Fibroblast of skin of scalp (primary cell): Measurements from ENCODE around the gene NAPG.
"Not testable (repeated sequence)": the region's sequence is repeated elsewhere in the genome, so short reads cannot be mapped to it uniquely, and the experiment has no call there.

ENCODE experiments used
- DNase-seq: peaks from one replicate; pipeline ENCODE4 v3.0.0-alpha.2; 2013

NAPG gene

DNA sequence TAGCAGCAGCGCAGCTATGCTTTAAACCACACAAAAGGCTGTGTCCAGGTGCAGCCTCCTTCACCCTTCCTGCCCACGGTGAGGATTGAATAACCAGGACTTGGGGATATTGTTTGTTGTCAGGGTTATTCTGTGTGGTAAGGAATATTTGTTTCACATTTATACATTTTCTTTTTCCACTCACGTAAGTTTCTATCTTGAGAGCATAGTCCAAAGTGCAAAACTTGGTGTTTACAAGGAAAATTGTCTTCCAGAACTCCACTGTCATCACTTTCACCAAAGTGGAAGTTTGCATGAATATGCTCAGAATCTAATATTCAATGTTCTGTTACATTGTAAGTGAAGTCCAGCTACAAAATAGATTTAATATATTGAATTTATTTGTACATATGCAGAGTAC lies 26.4 kb downstream of the NAPG start:
- DNase-seq, result no peak

DNA sequence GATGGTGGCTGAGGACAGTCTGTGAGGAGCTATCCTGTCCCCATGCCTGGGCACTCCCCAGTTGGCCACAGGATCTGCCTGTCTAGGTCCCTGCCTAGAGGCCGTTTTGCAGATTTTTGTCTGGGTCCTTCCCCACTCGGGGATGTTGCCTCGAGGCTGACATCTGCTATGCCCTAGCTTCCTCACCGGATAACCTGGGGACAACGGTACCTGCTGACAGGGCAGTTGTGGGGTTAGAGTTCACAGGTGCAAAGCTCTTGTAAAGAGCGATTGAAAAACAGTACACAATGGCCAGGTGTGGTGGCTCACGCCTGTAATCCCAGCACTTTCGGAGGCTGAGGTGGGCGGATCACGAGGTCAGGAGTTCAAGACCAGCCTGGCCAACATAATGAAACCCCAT lies 30.4 kb downstream of the NAPG start:
- DNase-seq, result not testable (repeated sequence)

DNA sequence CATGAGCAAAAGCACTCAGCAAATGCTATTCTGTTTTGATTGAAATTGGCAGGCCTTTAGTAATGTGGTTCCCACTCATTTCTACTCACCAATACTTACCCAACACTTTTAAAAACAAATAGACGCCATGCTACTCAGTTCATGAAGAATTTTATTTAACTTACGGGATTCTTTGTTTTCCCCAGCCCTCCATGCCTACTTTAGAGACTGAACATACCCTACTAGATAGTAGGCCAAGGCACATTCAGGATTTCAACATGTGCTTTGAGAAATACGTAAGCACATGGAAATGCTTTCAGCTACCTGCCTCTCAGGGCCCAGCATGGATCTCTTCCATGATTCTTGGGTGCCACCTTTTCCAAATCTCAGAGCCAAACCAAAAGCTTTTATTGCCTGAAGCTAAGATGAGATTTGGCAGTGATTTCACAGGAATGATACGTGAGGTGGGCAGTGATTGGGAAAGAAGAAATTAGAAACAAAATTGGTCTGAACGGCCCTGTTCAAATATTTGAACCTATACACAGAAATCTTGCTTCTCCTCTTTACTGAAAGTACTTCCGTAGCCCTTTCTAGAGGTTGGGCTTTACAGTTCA lies 31.4 kb downstream of the NAPG start:
- DNase-seq, result no peak

DNA sequence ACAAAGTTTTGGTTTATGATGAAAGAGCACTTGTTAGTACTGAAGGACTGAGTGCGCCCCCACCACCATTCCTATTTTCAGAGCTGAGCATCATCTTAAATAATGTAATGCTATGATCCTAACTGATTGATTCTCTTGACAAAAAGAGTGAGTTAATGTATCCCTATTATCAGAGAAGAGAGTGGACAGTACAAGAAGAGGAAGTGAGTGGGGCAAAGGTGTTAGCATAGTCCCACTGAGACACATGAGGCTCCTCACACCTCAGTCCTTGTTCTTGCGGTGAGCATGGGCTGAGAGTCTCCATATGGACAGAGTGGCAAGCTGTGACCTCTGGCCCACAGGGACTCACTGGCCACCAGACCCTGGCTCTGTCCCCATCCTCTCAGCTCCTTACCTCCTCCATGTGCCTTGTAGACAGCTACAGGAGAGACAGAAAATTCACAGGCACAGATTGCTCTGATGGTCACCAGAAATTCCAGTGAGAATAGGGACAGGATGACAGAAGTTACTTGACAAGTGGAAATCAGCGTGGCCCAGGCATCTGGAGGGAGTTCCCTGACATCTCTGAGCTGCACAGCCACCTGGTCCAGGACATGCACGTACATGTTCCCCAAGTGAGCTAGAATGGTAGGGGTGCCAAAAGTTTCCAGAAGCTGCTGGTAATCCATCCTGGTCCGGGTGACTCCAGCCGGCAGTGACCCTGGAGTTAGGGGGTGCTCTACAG lies 32.6 kb downstream of the NAPG start:
- no peak for DNase-seq

DNA sequence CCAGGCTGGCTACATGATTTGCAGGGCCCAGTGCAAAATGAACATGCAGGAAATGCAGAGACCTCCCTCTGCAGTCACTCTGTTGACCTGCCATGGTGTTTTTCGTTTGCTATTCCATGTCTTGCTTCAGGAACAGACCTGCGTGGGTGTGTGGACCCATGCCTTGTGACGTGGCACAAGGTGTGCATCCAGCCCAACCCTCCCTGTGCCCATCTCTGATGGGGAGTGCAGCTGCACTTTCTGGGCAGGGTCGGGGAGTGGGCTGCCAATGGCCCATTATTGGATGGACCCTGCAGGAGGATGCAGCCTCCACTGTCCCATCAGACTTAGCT lies 33.1 kb downstream of the NAPG start:
- DNase-seq, result no peak

DNA sequence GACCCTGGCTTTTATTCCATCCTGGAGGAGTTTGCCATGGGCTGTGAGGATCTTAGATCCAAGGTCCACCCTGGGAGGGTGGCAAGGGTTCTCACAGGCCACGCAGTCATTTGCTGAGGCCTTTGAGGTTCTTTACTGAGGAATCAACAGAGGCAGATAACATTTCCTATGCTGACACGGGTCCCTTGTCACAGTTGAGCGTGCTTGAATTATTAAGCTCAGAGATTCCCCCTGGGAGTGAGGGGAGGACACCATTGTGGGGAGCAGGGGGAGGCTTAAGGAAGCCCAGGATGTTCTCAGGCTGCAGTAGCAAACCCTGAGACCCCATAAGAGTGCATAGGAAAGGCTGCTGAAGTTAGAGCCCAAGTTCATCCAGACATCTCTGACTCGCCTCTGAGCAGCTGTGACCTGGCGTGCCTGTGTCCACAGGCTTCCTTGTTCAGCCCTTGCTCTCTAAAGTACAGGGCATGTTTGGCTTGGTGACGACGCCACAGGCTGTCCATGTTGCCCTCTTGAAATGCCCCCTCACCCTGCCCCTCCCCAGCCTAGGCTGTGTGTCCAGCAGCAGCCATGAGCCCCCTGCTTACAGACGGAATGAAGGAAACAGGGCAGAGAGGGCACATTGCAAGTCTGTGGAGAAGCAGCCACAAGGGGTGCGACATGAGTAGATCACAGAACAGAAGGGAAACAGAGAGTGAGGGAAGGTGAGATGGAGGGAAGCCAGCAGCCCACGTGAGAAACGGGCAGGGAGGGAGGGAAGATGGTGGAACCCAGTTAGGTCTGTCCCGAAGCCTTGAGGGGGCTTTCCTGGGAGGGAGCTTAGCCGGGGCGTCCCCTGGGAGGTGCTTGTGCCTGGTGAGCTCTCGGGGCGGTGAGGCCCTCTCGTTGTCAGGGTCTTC lies 34.0 kb downstream of the NAPG start:
- no peak for DNase-seq

DNA sequence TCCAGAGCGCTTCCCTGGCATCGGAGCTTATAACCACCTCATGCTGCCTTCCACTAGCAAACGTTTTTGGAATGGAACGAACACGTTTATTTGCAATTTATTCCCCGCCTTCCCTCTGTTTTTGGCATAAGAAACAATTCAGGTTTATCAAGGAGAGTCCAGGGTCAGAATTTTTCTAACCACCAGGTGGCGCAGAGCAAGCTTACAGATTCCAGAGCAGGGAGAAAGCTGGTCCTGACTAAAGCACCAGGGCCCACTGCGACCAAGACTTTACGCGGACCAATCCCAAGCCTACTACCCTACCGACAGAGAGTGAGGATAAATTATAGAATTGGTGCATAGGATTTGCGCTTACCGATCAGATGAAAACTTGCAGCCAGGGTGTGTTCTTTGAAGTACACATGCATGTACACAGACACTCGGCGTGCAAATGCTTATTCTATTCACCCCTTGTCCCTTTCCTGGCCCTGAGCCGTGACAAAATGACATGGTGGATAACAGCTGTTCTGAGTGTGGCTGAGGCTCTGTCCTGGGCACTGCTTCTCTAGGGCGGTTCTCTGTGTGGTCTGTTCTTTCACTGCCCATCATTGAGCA lies 34.7 kb downstream of the NAPG start:
- peak; percentile 77 for DNase-seq

DNA sequence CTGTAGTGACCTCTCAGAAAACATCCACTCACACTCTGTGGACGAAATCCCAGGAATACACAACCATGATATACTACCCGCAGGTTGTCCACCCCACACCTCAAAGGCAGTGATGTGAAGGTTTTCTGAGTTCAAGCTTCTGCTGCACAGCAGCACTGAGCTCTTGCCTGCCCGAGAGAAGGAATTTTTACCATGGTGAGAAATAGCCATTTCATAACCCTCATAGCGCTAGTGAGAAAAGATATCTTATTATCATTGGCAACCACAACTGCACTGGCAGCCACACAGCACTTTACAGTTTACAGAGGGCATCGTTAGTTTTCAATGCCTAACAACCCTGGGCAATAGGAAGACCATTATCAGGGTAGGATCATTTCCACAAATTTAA lies 36.9 kb downstream of the NAPG start:
- DNase-seq, result peak; percentile 52

DNA sequence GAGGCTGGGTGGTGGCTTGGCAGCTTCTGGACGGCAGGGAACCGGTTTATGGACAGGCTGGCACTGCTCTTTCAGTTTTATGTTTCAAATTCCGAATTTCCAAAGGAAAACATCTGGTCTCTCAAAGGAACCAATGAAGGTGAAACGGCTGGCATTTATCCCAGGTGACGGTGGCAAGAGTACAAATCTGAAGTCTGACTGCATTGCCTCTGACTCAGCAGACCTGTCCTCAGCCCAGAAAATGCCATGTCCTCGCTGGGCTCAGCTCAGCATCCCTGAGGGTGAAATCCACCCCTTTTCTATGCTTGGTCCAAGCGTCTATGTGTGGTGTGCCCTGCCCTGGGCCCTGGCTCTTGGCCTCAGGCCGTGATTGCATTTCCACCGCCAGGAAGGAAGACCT lies 38.1 kb downstream of the NAPG start:
- no peak for DNase-seq

DNA sequence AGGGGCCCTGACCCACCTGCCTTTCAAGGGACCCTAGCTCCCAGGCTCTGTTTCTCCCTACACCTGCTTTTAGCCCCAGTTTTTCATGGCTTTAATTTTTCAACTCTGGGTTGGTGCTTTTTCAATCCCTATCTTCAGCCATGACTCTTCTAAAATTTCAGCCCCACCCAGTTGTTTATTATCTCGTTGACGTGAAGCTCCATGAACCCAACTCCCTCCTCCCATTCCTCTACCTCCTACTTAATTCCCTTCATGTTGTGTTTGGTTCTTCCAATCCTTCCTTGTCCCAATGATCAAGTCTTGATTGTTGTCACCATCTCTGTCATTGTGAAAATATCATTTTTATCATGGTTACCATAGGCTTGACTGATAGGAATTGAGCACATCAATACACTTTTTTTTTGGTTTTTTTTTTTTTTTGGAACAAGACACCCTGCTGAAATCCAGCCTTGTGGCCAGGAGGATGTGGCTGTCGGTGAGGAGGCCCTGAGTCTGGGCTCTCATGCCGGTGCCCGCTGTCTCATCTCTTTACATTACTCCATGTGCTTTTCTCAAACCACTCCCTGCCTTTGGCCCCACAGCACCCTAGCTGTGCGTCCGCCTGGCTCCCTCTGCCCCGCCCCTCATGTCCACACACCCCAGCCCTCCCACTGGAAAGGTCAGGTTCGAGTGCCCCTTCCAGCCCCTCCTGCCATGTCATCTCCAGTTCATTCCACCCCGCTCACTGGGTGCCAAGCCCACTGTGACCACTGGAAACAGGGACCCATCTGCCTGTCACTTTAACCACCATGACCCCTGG lies 39.3 kb downstream of the NAPG start:
- DNase-seq, result no peak

DNA sequence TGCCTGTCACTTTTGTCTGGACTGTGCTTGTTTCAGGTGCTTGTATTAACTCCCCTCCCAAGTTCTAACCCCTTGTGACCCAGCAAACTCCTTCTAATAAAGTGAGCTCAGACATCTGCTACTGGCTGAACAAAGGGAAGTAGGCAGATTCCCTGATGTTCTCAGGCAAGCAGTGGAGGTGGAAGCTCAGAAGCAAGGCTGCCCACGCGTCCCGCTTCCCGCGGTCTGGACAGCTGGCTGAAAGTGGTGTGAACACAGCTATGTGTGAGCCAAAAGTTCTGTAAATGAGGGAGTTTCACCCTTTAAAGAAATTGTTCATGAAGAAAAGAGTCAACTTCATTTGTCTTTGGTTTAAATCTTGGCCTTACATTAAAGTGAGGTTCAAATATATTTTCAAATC lies 40.0 kb downstream of the NAPG start:
- DNase-seq, result no peak

DNA sequence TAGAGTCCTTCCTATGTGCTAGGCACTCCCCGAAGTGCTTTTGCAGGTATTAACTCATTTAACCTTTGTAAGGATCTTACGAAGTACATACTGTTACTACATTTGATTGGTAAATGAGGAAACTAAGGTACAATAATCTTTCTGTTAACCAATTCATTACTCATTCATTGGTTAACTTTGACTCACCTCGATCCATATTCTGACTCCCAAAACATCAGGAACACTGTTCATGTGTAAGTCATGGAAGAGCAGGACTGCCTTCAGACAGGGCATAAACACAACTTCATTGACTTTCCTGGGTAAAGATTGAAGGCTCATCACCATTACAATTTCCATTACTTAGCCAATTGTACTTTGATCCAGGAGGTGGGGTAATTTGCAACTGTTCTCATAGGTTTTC lies 40.6 kb downstream of the NAPG start:
- no peak for DNase-seq

DNA sequence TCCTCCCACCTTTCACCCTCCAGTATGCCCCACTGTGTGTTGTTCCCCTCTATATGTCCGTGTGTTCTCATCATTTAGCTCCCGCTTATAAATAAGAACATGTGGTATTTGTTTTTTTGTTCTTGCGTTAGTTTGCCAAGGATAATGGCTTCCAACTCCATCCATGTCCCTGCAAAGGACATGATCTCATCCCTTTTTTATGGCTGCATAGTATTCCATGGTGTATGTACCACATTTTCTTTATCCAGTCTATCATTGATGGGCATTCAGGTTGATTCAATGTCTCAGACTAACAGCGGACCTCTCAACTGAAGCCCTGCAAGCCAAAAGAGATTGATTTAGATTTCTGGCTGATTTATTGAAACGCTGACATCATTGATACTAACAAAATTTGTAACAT lies 44.1 kb downstream of the NAPG start:
- not testable (repeated sequence) for DNase-seq

DNA sequence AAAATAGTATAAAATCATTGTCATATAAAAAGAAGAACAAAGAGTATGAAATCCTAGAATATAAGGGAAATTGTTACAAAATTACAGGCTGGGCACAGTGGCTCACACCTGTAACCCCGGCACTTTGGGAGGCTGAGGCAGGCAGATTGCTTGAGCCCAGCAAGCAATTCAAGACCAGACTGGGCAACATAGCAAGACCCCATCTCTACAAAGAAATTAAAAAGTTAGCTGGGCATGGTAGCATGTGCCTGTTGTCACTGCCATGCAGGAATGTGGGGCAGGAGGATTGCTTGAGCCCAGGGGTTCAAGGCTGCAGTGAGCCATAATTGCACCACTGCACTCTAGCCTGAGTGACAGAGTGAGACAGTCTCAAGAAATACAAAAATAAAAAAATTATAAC lies 44.8 kb downstream of the NAPG start:
- DNase-seq, result no peak

DNA sequence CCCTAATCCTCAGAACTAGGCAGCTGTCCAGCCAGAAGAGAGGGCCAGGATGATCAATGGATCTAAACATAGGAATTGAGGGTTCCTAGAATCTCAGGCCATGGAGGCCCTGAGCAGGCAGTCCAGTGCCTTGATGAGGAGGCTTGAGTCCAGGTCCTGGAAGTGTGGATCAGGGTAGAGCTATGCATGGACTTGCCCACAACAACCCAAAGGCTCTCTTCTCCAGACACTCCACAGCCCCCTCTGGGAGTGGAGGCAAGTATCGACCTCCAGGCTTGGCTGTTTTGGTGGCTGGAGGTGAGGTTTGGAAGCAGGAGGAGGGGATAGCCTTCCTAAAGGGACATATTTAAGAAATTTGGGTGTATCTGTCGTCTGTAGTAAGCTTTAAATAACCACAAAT lies 45.7 kb downstream of the NAPG start:
- peak; percentile 26 for DNase-seq

DNA sequence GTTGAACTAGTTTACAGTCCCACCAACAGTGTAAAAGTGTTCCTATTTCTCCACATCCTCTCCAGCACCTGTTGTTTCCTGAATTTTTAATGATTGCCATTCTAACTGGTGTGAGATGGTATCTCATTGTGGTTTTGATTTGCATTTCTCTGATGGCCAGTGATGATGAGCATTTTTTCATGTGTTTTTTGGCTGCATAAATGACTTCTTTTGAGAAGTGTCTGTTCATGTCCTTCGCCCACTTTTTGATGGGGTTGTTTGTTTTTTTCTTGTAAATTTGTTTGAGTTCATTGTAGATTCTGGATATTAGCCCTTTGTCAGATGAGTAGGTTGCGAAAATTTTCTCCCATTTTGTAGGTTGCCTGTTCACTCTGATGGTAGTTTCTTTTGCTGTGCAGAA lies 47.4 kb downstream of the NAPG start:
- DNase-seq, result not testable (repeated sequence)

DNA sequence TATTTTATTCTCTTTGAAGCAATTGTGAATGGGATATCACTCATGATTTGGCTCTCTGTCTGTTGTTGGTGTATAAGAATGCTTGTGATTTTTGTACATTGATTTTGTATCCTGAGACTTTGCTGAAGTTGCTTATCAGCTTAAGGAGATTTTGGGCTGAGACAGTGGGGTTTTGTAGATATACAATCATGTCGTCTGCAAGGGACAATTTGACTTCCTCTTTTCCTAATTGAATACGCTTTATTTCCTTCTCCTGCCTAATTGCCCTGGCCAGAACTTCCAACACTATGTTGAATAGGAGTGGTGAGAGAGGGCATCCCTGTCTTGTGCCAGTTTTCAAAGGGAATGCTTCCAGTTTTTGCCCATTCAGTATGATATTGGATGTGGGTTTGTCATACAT lies 48.6 kb downstream of the NAPG start:
- DNase-seq, result not testable (repeated sequence)

DNA sequence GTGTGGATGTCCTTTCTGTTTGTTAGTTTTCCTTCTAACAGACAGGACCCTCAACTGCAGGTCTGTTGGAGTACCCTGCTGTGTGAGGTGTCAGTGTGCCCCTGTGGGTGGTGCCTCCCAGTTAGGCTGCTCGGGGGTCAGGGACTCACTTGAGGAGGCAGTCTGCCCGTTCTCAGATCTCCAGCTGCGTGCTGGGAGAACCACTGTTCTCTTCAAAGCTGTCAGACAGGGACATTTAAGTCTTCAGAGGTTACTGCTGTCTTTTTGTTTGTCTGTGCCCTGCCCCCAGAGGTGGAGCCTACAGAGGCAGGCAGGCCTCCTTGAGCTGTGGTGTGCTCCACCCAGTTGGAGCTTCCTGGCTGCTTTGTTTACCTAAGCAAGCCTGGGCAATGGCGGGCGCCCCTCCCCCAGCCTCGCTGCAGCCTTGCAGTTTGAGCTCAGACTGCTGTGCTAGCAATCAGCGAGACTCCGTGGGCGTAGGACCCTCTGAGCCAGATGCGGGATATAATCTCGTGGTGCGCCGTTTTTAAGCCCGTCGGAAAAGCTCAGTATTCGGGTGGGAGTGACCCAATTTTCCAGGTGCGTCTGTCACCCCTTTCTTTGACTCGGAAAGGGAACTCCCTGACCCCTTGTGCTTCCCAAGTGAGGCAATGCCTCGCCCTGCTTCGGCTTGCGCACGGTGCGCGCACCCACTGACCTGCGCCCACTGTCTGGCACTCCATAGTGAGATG lies 52.2 kb downstream of the NAPG start:
- not testable (repeated sequence) for DNase-seq

DNA sequence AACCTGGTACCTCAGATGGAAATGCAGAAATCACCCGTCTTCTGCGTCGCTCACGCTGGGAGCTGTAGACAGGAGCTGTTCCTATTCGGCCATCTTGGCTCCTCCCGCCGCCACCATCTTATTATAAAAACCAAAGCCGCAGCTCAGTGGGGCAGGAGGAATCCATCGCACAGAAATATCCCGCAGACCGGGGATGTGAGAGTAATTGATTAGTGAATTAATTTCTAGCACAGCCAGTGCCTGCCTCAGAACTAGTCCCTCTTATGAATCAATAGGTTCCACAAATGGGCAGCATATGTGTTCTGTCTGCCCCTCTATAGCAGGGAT lies 52.7 kb downstream of the NAPG start:
- not testable (repeated sequence) for DNase-seq

DNA sequence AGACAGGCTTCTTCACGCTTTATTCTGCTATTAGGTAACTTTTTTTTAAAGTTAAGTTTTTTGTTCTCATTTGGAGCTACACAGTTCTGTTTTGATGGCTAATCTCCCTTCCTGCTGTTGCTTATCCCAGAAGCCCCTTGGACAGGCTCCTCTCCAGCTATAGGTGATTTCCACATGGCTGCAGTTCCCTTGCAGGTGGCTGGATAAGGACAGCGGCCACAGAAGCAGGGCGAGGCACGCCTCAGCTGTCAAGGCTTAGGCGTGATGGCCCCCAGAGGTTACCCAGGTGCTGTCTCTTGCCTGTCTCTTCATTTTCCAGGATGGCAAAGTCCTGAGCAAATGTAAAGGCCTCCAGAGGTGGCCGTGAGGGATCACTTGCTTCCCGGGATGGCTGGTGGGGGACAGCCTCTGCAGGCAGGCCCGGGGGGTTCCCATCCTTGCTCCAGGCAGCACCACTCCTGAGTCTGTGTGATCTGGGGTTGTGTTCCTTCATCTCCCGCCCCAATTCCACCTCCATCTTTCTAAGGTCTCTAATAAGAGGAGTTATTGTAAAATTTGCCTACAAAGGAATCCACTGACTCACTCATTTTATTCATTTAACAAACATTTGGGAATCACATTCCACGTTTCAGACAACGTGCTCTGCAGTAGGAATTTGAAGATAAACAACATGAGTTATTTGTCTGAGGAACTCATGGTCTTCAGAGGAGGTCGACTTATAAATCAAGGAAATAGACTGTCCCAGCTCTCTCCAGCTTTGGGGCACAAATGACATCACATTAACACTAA lies 53.4 kb downstream of the NAPG start:
- DNase-seq, result peak; percentile 89

DNA sequence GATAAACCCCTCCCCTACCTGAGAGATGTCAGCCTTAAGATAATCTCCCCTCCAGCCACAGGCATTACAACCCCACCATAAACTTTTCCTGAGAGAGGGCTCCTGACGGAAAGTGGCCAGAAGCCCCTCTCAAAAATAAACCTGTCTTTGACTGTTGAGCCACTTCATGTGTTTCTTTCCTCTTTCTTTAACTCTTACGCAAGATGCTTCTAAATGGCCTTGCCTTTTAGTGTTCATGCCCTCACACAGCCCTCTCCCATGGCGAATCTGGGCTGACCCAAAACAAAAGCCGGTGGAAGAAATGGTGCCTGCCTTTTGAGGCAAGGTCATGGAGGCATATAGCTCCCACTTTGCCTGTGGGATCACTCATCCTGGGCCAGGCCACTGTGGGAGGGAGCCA lies 54.4 kb downstream of the NAPG start:
- no peak for DNase-seq
